Liver (tissue), 9 donors: ENCODE data around the gene FRMD4A. TPM values are rescaled to one million over a fixed set of nuclear protein-coding genes. Genes with fewer than 3 reads are reported as not detected.

Experiments
- DNase-seq: peaks from one replicate; pipeline ENCODE4 v3.0.0-alpha.2; 2017; ENCODE audit warnings: low spot score
- H3K27ac ChIP-seq, 2 donors: one replicate each; pipeline ENCODE4 v1.7.0; 2013; ENCODE audit warnings: inconsistent platforms in 2 of 2, low read length in 2 of 2, control low read depth in 1 of 2, low read depth in 1 of 2, mild to moderate bottlenecking in 1 of 2
- H3K27me3 ChIP-seq, 4 donors: one replicate each; pipeline versions ENCODE4 v1.6.1 to v1.7.0; 2013; ENCODE audit warnings: low read length in 3 of 4, inconsistent platforms in 1 of 4, mild to moderate bottlenecking in 1 of 4, moderate library complexity in 1 of 4; ENCODE audit not compliant: control insufficient read depth in 4 of 4, insufficient read depth in 4 of 4
- H3K36me3 ChIP-seq, 4 donors: one replicate each; pipeline versions ENCODE4 v1.6.1 to v1.7.0; 2013; ENCODE audit warnings: low read length in 3 of 4, mild to moderate bottlenecking in 3 of 4, low read depth in 1 of 4, moderate library complexity in 1 of 4; ENCODE audit not compliant: control insufficient read depth in 4 of 4, insufficient read depth in 3 of 4
- H3K4me1 ChIP-seq, 4 donors: one replicate each; pipeline versions ENCODE4 v1.6.1 to v1.7.0; 2013; ENCODE audit warnings: low read length in 3 of 4, mild to moderate bottlenecking in 3 of 4, moderate library complexity in 1 of 4; ENCODE audit not compliant: control insufficient read depth in 4 of 4, insufficient read depth in 4 of 4
- H3K4me3 ChIP-seq, 3 donors: one replicate each; pipeline versions ENCODE4 v1.6.1 to v1.7.0; 2013; ENCODE audit warnings: low read length in 3 of 3, control low read depth in 1 of 3, low read depth in 1 of 3, mild to moderate bottlenecking in 1 of 3
- H3K9ac ChIP-seq, 2 donors: one replicate each; pipeline ENCODE4 v1.7.0; 2013; ENCODE audit warnings: low read length in 2 of 2, mild to moderate bottlenecking in 2 of 2, moderate library complexity in 2 of 2, control low read depth in 1 of 2, low read depth in 1 of 2
- H3K9me3 ChIP-seq, 4 donors: one replicate each; pipeline versions ENCODE4 v1.6.1 to v1.7.0; 2013; ENCODE audit warnings: low read length in 3 of 4; ENCODE audit not compliant: control insufficient read depth in 4 of 4
- EGR1 ChIP-seq, 2 donors: IDR thresholded peaks; 2 replicates each; pipeline ENCODE4 v1.6.1; 2016 to 2018; ENCODE audit warnings: antibody characterized with exemption in 2 of 2, low read depth in 2 of 2
- FOXA2 ChIP-seq: IDR thresholded peaks from 2 replicates; pipeline ENCODE4 v1.6.1; 2016; ENCODE audit warnings: antibody characterized with exemption
- GABPA ChIP-seq, 2 donors: IDR thresholded peaks in 1 of 2; conservative IDR thresholded peaks in 1 of 2; 2 replicates each; pipeline ENCODE4 v1.6.1; 2016; ENCODE audit warnings: antibody characterized with exemption in 2 of 2, mild to moderate bottlenecking in 1 of 2, moderate library complexity in 1 of 2
- HNF4A ChIP-seq, 2 donors: conservative IDR thresholded peaks; 2 replicates each; pipeline ENCODE4 v1.6.1; 2016; ENCODE audit warnings: antibody characterized with exemption in 2 of 2, mild to moderate bottlenecking in 2 of 2
- HNF4G ChIP-seq: IDR thresholded peaks from 2 replicates; pipeline ENCODE4 v1.6.1; 2016; ENCODE audit warnings: antibody characterized with exemption
- JUND ChIP-seq, 2 donors: IDR thresholded peaks; 2 replicates each; pipeline ENCODE4 v1.6.1; 2016; ENCODE audit warnings: antibody characterized with exemption in 2 of 2
- NR2F2 ChIP-seq: IDR thresholded peaks from 2 replicates; pipeline ENCODE4 v1.6.1; 2016; ENCODE audit warnings: antibody characterized with exemption
- RAD21 ChIP-seq, 2 donors: IDR thresholded peaks; 2 replicates each; pipeline ENCODE4 v1.6.1; 2016; ENCODE audit warnings: antibody characterized with exemption in 2 of 2, mild to moderate bottlenecking in 2 of 2
- RXRA ChIP-seq, 2 donors: IDR thresholded peaks; 2 replicates each; pipeline ENCODE4 v1.6.1; 2017 to 2018; ENCODE audit warnings: antibody characterized with exemption in 2 of 2, mild to moderate bottlenecking in 1 of 2
- SP1 ChIP-seq: IDR thresholded peaks from 2 replicates; pipeline ENCODE4 v1.6.1; 2018; ENCODE audit warnings: antibody characterized with exemption, mild to moderate bottlenecking
- TAF1 ChIP-seq: conservative IDR thresholded peaks from 2 replicates; pipeline ENCODE4 v1.6.1; 2016; ENCODE audit warnings: antibody characterized with exemption, mild to moderate bottlenecking
- YY1 ChIP-seq: IDR thresholded peaks from 2 replicates; pipeline ENCODE4 v1.6.1; 2016; ENCODE audit warnings: antibody characterized with exemption, mild to moderate bottlenecking
- WGBS: extraction: QIAGEN DNeasy Blood & Tissue Kit; methylation state at CpG from one replicate; pipeline ENCODE4 v1.1.7; 2013; 5-methylcytosine and 5-hydroxymethylcytosine counted together
- polyA plus RNA-seq, 2 donors: library from polyadenylated mRNA; stranded (reverse) in 1 of 2; unstranded in 1 of 2; fragments of 200-250 nt in 1 of 2; fragments of >200 nt in 1 of 2; fragmentation: Nextera tagmentation in 1 of 2; extraction: Ambion mirVana in 1 of 2; gene quantifications; one replicate each; pipeline versions ENCODE4 v1.2.1 to v1.2.3, GENCODE V29; 2013 to 2015
- total RNA-seq, 2 donors: library from RNA; depleted of rRNA; stranded (reverse); fragments of >200 nt; gene quantifications; one replicate each; pipeline ENCODE4 v1.2.3, GENCODE V29; 2014
- TF ChIP-seq, protein P1 (sequence below): IDR thresholded peaks from 2 replicates; pipeline ENCODE4 v1.6.1; 2016; ENCODE audit warnings: antibody characterized with exemption
- TF ChIP-seq, protein P2 (sequence below): IDR thresholded peaks from 2 replicates; pipeline ENCODE4 v1.6.1; 2016; ENCODE audit warnings: antibody characterized with exemption
- TF ChIP-seq, protein P3 (sequence below): fragments of 150-350 bp; IDR thresholded peaks from 2 replicates; pipeline ENCODE4 v1.5.1; 2017; ENCODE audit warnings: improper control_type of control experiment, low read depth, low read length; ENCODE audit not compliant: missing input control
- TF ChIP-seq, protein P4 (sequence below): IDR thresholded peaks from 2 replicates; pipeline ENCODE4 v1.6.1; 2016; ENCODE audit warnings: antibody characterized with exemption
- TF ChIP-seq, protein P5 (sequence below): IDR thresholded peaks from 2 replicates; pipeline ENCODE4 v1.6.1; 2016; ENCODE audit warnings: antibody characterized with exemption, mild to moderate bottlenecking
- donor health status: healthy.
- donor health status: healthy.
- donor health status: healthy.
- donor health status: healthy.
- donor health status: healthy.

The FRMD4A gene
- total and polyA plus RNA-seq, 4 donors: 8.2 to 34.3 (median 13.1) TPM

DNA sequence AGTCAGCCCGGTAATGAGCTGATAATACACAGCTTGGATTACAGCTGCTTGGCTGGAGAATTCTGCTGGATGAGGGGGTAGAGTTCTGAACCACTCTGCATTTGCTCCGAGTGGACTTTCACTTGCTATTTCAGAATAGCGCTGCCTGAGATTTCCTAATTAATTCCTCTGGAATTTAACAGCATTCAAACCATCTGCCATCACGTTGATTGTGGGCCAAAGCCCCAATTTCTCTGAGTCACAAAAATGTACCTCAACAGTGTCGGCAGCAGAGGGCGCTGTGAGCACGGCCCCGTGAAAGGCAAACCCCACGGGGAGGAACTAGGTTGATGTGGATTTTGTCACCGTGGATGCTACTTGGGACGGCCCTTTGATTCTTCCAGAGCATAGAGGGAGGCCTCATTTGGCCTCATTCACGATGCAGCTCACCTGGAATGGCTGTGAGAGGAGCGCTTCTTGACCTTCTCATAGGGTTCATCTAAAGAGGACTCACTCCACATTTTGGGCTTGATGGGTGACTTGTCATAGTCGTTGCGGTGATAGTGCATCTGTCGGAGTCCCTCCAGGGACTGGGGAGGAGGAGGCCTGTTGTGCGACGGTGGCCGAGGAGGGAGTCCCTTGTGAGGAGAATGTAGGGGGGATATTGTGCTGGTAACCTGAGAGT, 670.7 kb downstream of the FRMD4A start:
- H3K9ac ChIP-seq: no peak overlapping the region
- H3K36me3 ChIP-seq: peaks cover 7 to 38% (median 23%) of the 10 kb centered on the region in 4 donors

DNA sequence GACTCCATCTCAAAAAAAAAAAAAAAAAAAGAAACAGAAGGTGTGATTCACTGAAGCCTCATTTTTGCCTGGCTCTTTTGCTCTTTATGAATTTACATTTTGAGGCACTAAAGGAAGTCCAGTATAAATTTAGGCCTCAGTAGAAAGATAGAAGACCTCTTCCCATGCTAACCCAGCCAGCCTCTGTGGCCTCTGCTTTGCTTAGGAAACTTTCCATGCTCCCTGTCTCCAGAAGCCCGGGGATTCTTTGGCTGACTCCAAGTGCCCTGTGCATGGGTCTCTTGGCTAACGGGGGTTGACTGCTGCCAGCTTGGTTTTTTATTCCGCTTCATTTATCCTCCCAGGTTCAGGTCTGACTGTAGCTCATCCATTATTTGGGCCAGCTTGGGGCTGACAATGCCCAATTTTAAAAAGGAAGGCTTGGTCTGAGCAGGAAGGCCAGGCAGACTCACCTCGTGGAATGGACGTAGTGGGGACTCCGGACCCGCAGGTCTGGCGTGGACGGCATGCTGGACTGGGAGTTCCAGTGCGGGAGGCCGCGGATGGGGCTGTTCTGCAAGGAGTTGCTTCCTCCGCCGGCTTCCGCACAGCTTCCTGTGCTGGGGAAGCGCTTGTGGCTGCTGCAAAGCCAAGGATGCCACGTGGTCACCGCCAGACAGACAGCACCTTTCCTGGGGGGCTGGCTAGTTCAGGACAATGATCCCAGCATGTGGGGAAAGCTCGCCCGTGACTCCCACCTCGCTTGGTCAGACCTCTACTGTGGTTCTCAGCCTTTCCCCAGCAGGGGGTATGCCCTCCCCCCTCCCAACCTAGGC, 671.6 kb downstream of the FRMD4A start:
- no peak for DNase-seq
- H3K4me3 ChIP-seq: no peak overlapping the region
- WGBS: 63% methylated on average over 21 of the region's 21 CpGs
- H3K27me3 ChIP-seq: no peaks in the 10 kb centered on the region
- H3K9me3 ChIP-seq: no peaks in the 10 kb centered on the region
- H3K9ac ChIP-seq: no peak overlapping the region
- peak overlapping the region in 1 of 2 donors; percentile 26 for H3K27ac ChIP-seq
- no peak for TF ChIP-seq YY1
- TF ChIP-seq SP1: no peak
- TF ChIP-seq, protein P1, sequence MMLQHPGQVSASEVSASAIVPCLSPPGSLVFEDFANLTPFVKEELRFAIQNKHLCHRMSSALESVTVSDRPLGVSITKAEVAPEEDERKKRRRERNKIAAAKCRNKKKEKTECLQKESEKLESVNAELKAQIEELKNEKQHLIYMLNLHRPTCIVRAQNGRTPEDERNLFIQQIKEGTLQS: no peak
- TF ChIP-seq HNF4A (conservative IDR thresholded peaks at IDR 0.05): no peak
- TF ChIP-seq, protein P2, sequence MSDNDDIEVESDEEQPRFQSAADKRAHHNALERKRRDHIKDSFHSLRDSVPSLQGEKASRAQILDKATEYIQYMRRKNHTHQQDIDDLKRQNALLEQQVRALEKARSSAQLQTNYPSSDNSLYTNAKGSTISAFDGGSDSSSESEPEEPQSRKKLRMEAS: no peak
- TF ChIP-seq NR2F2: no peak
- no peak for TF ChIP-seq RXRA (IDR thresholded peaks at IDR 0.05)
- TF ChIP-seq FOXA2: no peak
- peaks cover 9 to 47% (median 29%) of the 10 kb centered on the region in 4 donors for H3K36me3 ChIP-seq
- peaks cover 0 to 8% (median 0%) of the 10 kb centered on the region in 4 donors for H3K4me1 ChIP-seq

More for the DNA sequence above, 670.7 kb downstream of the FRMD4A start:
- no peaks in the 10 kb centered on the region for H3K9me3 ChIP-seq
- H3K4me1 ChIP-seq: peaks cover 0 to 8% (median 0%) of the 10 kb centered on the region in 4 donors
- 34% methylated on average over 19 of the region's 19 CpGs for WGBS
- peak overlapping the region in 1 of 2 donors; percentile 26 for H3K27ac ChIP-seq
- TF ChIP-seq, protein P3, sequence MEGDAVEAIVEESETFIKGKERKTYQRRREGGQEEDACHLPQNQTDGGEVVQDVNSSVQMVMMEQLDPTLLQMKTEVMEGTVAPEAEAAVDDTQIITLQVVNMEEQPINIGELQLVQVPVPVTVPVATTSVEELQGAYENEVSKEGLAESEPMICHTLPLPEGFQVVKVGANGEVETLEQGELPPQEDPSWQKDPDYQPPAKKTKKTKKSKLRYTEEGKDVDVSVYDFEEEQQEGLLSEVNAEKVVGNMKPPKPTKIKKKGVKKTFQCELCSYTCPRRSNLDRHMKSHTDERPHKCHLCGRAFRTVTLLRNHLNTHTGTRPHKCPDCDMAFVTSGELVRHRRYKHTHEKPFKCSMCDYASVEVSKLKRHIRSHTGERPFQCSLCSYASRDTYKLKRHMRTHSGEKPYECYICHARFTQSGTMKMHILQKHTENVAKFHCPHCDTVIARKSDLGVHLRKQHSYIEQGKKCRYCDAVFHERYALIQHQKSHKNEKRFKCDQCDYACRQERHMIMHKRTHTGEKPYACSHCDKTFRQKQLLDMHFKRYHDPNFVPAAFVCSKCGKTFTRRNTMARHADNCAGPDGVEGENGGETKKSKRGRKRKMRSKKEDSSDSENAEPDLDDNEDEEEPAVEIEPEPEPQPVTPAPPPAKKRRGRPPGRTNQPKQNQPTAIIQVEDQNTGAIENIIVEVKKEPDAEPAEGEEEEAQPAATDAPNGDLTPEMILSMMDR: peak; percentile 79
- TF ChIP-seq HNF4G: no peak
- TF ChIP-seq RAD21 (IDR thresholded peaks at IDR 0.05): peak; percentile 98 to 99
- no peak overlapping the region for H3K4me3 ChIP-seq
- H3K27me3 ChIP-seq: no peaks in the 10 kb centered on the region
- DNase-seq: peak; percentile 73

DNA sequence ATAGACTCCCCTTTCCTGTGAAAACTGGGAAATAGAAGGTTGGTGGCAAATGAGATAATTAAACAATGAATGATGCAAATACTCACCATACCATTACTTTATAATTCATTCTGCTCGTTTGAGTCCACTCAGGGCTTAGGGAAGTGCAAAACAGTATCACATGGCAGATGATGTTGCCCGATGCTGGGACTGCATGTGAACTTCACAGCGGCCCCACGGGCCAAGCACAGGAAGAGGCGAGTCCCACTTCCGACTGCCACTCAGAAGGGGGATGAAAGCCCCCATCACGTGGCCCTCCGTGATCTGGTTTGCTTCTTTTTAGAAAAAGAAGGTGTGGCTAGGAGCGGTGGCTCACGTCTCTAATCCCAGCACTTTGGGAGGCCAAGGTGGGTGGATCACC, 672.5 kb downstream of the FRMD4A start:
- H3K9me3 ChIP-seq: no peaks in the 10 kb centered on the region
- H3K4me1 ChIP-seq: peaks cover 0 to 8% (median 0%) of the 10 kb centered on the region in 4 donors
- H3K27ac ChIP-seq: no peak overlapping the region
- no peaks in the 10 kb centered on the region for H3K27me3 ChIP-seq
- H3K9ac ChIP-seq: no peak overlapping the region
- H3K4me3 ChIP-seq: no peak overlapping the region
- TF ChIP-seq, protein P1: no peak
- TF ChIP-seq GABPA (IDR thresholded peaks at IDR 0.05 in 1 of 2, conservative IDR thresholded peaks at IDR 0.05 in 1 of 2) (no peak), YY1 (no peak), EGR1 (IDR thresholded peaks at IDR 0.05; ENCODE audit: low read depth in 2 of 2) (no peak), FOXA2 (no peak), TAF1 (no peak), JUND (IDR thresholded peaks at IDR 0.05) (no peak), NR2F2 (no peak), RXRA (IDR thresholded peaks at IDR 0.05) (no peak), HNF4G (no peak), RAD21 (IDR thresholded peaks at IDR 0.05) (no peak)
- TF ChIP-seq, protein P4, sequence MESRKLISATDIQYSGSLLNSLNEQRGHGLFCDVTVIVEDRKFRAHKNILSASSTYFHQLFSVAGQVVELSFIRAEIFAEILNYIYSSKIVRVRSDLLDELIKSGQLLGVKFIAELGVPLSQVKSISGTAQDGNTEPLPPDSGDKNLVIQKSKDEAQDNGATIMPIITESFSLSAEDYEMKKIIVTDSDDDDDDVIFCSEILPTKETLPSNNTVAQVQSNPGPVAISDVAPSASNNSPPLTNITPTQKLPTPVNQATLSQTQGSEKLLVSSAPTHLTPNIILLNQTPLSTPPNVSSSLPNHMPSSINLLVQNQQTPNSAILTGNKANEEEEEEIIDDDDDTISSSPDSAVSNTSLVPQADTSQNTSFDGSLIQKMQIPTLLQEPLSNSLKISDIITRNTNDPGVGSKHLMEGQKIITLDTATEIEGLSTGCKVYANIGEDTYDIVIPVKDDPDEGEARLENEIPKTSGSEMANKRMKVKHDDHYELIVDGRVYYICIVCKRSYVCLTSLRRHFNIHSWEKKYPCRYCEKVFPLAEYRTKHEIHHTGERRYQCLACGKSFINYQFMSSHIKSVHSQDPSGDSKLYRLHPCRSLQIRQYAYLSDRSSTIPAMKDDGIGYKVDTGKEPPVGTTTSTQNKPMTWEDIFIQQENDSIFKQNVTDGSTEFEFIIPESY: no peak
- TF ChIP-seq, protein P5, sequence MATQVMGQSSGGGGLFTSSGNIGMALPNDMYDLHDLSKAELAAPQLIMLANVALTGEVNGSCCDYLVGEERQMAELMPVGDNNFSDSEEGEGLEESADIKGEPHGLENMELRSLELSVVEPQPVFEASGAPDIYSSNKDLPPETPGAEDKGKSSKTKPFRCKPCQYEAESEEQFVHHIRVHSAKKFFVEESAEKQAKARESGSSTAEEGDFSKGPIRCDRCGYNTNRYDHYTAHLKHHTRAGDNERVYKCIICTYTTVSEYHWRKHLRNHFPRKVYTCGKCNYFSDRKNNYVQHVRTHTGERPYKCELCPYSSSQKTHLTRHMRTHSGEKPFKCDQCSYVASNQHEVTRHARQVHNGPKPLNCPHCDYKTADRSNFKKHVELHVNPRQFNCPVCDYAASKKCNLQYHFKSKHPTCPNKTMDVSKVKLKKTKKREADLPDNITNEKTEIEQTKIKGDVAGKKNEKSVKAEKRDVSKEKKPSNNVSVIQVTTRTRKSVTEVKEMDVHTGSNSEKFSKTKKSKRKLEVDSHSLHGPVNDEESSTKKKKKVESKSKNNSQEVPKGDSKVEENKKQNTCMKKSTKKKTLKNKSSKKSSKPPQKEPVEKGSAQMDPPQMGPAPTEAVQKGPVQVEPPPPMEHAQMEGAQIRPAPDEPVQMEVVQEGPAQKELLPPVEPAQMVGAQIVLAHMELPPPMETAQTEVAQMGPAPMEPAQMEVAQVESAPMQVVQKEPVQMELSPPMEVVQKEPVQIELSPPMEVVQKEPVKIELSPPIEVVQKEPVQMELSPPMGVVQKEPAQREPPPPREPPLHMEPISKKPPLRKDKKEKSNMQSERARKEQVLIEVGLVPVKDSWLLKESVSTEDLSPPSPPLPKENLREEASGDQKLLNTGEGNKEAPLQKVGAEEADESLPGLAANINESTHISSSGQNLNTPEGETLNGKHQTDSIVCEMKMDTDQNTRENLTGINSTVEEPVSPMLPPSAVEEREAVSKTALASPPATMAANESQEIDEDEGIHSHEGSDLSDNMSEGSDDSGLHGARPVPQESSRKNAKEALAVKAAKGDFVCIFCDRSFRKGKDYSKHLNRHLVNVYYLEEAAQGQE: no peak
- WGBS: 72% methylated on average over 10 of the region's 10 CpGs
- peaks cover 9 to 53% (median 36%) of the 10 kb centered on the region in 4 donors for H3K36me3 ChIP-seq
- DNase-seq: no peak
